GM13977 (cell line): ENCODE data around the gene IFITM10.
"Not testable (repeated sequence)": the region's sequence is repeated elsewhere in the genome, so short reads cannot be mapped to it uniquely, and the experiment has no call there.

Experiments
- DNase-seq: peaks from one replicate; pipeline ENCODE4 v3.0.0; 2012; ENCODE audit warnings: low spot score
- in situ Hi-C: fragments of 300-500 bp; cut with MboI; formaldehyde crosslinking; loops from one replicate; pipeline ENCODE4 v1.12.0; 2022; ENCODE audit warnings: low sequenced_read_pairs, low pct_unique_long_range_greater_than_20kb, mixed read lengths, inconsistent platforms; ENCODE audit not compliant: unreplicated experiment

Gene IFITM10

DNA sequence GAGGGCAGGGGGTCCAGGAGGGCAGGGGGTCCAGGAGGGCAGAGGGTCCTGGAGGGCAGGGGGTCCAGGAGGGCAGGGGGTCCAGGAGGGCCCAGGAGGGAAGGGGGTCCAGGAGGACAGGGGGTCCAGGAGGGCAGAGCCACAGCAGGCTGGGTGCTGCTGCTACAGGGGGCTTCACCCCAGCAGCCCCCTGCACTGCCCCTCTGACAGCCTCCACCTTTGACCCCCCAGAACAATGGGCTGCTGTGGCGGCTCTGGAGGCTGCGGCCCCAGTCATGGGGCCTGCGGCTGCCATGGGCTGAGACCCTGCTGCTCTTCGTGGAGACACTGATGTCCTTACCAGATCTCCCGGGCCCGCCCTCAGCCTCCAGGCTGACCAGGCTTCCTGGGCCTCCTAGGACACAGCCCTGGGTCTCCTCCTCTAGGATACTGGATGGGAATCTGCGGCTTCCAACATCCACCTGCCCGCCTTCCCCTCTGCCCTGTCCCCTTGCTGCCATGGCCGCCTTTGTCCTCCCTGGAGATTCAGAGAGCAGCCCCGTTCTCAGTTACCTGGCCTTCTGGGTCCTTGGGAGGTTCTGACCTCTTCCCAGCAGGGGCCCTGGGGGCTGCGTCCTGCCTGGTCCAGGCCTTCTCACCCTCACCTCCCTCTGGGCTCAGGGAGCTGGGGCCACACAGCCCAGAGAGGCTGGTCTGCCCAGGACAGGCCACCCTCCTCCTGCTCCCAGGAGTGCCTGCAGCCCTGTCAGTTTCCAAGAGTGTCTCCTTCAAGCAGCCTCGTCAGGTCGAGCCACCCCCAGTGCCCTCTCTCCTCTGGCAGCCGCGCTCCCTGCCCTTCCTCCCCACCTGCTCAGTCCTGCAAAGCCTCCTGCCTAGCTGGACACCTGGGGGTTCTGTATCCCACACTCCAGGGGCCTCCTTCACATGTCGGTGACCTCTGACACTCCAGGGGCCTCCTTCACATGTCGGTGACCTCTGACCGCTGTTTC, 65.2 kb downstream of the IFITM10 start:
- in situ Hi-C loops = loop anchor here (25.0 kb wide), 1 partner anchor 477 kb away; the partner anchor contains the start of genes INS and TH

DNA sequence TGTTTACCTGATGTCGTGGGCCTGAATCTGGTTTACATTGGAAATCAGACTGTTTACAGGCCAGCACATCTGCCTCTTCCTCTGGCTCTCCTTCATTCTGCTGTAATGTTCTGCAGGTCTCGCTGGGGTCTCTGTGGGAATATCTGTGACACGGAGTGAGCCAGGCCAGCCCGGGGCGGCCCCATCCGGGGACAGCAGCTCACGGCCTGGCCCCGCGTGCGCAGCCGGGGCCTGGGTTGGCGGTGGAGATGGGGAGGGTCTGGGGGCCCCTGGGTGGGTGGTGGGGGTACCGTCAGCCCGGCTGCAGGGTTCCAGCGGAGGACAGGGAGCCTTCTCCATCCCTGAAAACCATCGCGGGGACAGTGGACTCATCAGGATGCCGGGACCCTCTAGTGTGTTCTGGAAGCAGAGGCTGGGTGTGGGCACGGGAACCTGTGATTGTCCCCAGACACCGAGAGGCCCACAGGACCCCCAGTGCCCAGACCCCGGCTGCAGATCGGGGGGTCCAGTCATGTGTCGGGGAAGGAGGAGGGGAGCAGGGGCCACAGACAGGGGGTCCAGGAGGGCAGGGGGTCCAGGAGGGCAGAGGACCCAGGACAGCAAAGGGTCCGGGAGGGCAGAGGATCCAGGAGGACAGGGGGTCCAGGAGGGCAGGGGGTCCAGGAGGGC, 66.4 kb downstream of the IFITM10 start:
- in situ Hi-C loops = loop anchor here (25.0 kb wide), 1 partner anchor 478 kb away; the partner anchor contains the start of genes INS and TH
- DNase-seq = not testable (repeated sequence)

More for the DNA sequence above, 65.2 kb downstream of the IFITM10 start:
- not testable (repeated sequence) for DNase-seq

- in situ Hi-C loops = loop anchor here (25.0 kb wide), 1 partner anchor 479 kb away; the partner anchor contains the start of genes INS and TH
- DNase-seq = not testable (repeated sequence)
Measured at GRCh38 chr11:1683216-1683615, 67.2 kb downstream of the IFITM10 start.
